K562 treated with DMSO at 1 percent for 48 hours (cell line): ENCODE data around the gene SMAD9. TPM values are rescaled to one million over a fixed set of nuclear protein-coding genes. Genes with fewer than 3 reads are reported as not detected.

Experiments
- total RNA-seq: library from RNA; unstranded; fragments of 300-600 nt; gene quantifications from 2 replicates; pipeline ENCODE4 v1.2.3, GENCODE V29; 2022; ENCODE audit warnings: low replicate concordance; ENCODE audit errors: extremely low read depth

The SMAD9 gene
- total RNA-seq: not detected in 2 replicates

DNA sequence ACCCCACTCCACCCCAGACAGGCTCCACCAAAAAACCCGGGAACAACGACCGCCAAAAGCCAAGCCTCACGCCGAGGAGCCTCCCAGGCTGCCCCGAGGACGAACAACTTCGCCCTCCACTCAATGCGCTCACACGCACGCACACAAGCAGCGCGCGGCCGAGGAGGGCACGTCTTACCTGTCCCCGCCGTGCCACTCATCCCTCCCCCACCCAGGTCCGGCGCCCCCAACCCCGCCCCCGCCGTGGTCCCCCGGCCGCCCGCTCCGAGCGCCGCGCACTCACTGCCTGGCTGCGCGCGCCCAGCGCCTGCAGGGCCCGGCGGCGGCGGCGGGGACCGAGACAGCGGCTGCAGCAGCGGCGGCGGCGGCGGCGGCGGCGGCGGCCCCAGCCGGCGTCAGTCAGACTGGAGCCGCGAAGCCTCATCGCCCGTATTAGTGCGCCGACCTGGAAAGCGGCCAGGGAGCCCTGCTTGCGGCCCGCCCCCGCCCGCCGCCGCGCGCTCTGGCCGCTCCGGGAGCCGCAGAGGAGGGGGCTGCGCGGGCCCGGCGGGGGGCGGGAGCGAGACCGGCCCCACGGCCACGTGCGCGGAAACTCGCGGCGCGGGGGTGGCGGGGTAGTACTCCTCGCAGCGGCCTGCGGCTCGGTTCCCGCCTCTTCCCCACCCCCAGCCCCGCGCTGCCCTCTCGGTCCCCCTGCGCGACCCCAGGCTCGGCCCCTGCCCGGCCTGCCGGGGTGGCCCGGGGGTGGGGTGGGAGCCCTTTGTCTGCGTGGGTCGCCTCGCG lies at the start of gene SMAD9:
TSS of gene SMAD9 (minus strand) at position 406 of the 783 bp plus-strand sequence. CDS start 40,549 bp downstream, outside the sequence.

DNA sequence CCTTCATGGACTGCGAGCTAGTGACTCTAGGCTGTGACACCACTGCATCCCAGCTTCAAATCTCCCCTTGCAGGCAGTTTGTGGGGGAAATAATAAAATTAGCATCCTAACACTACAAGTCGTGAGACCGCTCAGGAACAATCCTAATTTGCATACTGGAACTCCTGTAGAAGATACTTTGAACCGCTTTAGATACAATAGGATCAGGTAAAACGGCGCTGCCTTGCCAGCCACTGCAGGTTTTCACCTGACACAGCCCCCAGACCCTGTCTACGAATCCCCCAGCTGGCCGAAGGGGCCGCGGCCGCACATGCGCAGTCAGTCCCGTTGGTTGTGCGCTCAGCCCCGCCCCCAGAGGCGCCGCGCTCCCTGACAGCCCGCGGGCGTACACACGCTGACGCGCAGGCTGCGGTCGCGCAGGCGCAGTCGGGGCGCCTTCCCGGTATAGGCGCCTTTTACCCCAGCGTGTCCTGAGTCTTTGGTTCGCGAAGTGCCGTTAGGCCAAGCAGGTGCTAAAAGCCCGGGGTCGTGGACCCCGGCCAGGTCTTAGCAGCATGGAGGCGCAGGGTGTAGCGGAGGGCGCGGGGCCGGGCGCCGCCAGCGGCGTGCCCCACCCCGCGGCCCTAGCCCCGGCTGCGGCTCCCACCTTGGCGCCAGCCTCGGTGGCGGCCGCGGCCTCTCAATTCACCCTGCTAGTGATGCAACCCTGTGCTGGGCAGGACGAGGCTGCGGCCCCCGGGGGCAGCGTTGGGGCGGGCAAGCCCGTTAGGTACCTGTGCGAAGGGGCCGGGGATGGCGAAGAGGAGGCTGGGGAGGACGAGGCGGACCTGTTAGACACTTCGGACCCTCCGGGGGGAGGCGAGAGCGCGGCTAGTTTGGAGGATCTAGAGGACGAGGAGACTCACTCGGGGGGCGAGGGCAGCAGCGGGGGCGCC lies 101.0 kb downstream of the SMAD9 start, which contains the start of gene RFXAP:
TSS of gene RFXAP (plus strand) at position 419 of the 935 bp plus-strand sequence. CDS start at position 555, 136 bp downstream.

Other genes starting within 250 kb of the SMAD9 start
- gene SERTM1, start 246.2 kb downstream of the SMAD9 start, total RNA-seq: not detected in 2 replicates
- not detected in 2 replicates for gene RFXAP, start 101.0 kb downstream of the SMAD9 start, total RNA-seq
- gene ALG5, start 79.1 kb upstream of the SMAD9 start, total RNA-seq: not detected in 2 replicates
- not detected in 2 replicates for gene EXOSC8, start 80.5 kb upstream of the SMAD9 start, total RNA-seq
- gene SUPT20H, start 139.4 kb upstream of the SMAD9 start, total RNA-seq: not detected in 2 replicates
- not detected in 2 replicates for gene CSNK1A1L, start 185.4 kb upstream of the SMAD9 start, total RNA-seq